ENCODE data around the gene KRTAP9-8. TPM values are rescaled to one million over a fixed set of nuclear protein-coding genes. Genes with fewer than 3 reads are reported as not detected.
A peak's percentile ranks its signal among the peaks of the same experiment; 100 is the strongest.
"Not testable (repeated sequence)": the region's sequence is repeated elsewhere in the genome, so short reads cannot be mapped to it uniquely, and the experiment has no call there.

The KRTAP9-8 gene
- total RNA-seq, 1 donor from 2014 or later, result not detected

DNA sequence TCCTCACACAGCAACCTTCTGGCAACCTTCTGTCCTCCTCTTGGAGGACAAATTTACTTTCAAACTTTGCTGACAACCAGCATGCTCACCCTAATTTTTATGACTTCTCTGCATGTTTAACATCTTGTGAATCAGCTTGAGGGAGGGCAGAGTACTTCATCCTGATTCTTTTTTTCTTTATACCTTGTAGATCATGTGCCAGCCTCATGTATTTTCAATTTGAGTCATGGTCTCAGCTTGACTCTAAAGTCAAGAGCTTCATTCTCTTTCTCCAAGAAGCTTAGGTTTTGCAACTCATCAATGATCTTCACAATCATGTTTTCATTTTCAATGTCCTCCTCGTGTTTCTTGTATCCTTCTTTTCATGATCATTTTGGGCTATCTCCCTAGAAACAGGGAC is 34.1 kb downstream of the KRTAP9-8 start:
- H3K27me3 ChIP-seq (ENCODE audit: control insufficient read depth, insufficient read depth, low read length), result no peaks in the 10 kb centered on the region
- TF ChIP-seq, protein P1, sequence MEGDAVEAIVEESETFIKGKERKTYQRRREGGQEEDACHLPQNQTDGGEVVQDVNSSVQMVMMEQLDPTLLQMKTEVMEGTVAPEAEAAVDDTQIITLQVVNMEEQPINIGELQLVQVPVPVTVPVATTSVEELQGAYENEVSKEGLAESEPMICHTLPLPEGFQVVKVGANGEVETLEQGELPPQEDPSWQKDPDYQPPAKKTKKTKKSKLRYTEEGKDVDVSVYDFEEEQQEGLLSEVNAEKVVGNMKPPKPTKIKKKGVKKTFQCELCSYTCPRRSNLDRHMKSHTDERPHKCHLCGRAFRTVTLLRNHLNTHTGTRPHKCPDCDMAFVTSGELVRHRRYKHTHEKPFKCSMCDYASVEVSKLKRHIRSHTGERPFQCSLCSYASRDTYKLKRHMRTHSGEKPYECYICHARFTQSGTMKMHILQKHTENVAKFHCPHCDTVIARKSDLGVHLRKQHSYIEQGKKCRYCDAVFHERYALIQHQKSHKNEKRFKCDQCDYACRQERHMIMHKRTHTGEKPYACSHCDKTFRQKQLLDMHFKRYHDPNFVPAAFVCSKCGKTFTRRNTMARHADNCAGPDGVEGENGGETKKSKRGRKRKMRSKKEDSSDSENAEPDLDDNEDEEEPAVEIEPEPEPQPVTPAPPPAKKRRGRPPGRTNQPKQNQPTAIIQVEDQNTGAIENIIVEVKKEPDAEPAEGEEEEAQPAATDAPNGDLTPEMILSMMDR (IDR thresholded peaks at IDR 0.05; ENCODE audit: insufficient read depth, low read length, poor library complexity, severe bottlenecking), result no peak
- no peaks in the 10 kb centered on the region for H3K36me3 ChIP-seq (ENCODE audit: control insufficient read depth, insufficient read depth, low read length)
- DNase-seq (ENCODE audit: low read depth), result no peak
- no peak overlapping the region for H3K4me3 ChIP-seq (ENCODE audit: low read depth, low read length)

DNA sequence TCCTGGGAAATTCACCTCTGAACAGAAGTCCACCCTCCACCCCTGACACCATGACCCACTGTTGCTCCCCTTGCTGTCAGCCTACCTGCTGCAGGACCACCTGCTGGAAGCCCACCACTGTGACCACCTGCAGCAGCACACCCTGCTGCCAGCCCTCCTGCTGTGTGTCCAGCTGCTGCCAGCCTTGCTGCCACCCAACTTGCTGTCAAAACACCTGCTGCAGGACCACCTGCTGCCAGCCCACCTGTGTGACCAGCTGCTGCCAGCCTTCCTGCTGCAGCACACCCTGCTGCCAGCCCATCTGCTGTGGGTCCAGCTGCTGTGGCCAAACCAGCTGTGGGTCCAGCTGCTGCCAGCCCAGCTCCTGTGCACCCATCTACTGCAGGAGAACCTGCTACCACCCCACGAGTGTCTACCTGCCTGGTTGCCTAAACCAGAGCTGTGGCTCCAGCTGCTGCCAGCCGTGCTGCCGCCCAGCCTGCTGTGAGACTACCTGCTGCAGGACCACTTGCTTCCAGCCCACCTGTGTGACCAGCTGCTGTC is 37.9 kb downstream of the KRTAP9-8 start, which contains the start of gene KRTAP9-7:
TSS of gene KRTAP9-7 (plus strand) at position 51 of the 543 bp plus-strand sequence. CDS start at position 51, 0 bp downstream.
- H3K27me3 ChIP-seq (ENCODE audit: control insufficient read depth, insufficient read depth, low read length); H3K4me3 ChIP-seq (ENCODE audit: low read depth, low read length); DNase-seq (ENCODE audit: low read depth); H3K36me3 ChIP-seq (ENCODE audit: control insufficient read depth, insufficient read depth, low read length): not testable (repeated sequence)

DNA sequence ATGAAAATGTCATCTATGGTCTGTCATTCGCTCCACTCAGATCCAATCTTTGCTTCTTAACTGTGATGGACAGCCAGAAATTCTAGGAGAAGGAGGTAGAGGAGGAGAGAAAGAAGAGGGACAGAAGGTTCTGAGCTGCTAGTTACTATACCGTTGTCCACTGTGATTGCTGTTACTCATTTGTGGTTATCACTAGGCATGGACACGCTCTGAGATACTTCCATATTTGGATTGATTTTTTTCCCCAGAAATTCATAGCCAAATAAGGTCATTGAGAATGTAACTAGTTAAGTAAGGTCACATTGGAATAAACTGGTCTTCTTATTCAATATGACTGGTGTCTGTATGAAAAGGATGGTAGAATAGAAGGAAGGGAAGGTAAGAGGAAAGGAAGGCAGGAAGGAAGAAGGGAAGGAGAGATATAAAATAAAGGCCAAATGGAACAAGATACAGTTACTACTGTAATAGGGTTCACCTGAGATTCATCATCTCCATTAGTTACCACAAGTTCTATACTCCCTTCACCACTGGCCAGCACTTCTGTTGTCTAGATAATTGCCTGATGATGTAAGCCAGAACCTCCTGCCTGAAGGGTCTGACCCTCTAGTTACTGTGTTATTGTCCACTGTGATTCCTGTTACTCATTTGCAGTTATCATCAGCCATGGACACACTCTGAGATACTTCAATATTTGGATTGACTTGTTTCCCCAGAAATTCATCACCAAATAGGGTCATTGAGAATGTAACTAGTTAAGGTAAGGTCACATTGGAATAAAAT is 40.6 kb downstream of the KRTAP9-8 start:
- DNase-seq (ENCODE audit: low read depth), result peak; percentile 19
- no peaks in the 10 kb centered on the region for H3K36me3 ChIP-seq (ENCODE audit: control insufficient read depth, insufficient read depth, low read length)
- TF ChIP-seq, protein P1 (IDR thresholded peaks at IDR 0.05; ENCODE audit: insufficient read depth, low read length, poor library complexity, severe bottlenecking), result no peak
- H3K4me3 ChIP-seq (ENCODE audit: low read depth, low read length), result no peak overlapping the region
- no peaks in the 10 kb centered on the region for H3K27me3 ChIP-seq (ENCODE audit: control insufficient read depth, insufficient read depth, low read length)

DNA sequence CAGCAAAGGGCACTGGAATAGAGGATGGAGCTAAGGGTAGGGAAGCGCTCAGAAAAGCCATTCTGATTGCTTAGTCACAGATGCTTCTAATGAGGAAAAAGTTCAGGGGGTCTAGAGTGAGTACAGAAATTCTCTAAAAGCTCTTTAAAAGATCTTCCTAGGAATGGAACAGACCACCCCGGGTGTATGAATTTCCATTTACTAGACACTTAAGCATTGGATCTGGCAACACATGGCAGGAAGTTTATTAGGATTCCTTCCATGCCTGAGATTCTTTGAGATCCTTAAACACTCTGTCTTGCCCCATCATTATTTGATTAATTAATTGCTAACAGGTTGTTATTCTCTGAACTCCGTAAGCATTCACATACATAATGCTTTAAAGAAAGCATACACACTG is 46.2 kb downstream of the KRTAP9-8 start:
- Histone ChIP-seq H3K27me3 (ENCODE audit: control insufficient read depth, insufficient read depth, low read length) (no peaks in the 10 kb centered on the region), H3K36me3 (ENCODE audit: control insufficient read depth, insufficient read depth, low read length) (no peaks in the 10 kb centered on the region), H3K4me3 (ENCODE audit: low read depth, low read length) (no peak overlapping the region)
- TF ChIP-seq, protein P1 (IDR thresholded peaks at IDR 0.05; ENCODE audit: insufficient read depth, low read length, poor library complexity, severe bottlenecking), result no peak
- no peak for DNase-seq (ENCODE audit: low read depth)

DNA sequence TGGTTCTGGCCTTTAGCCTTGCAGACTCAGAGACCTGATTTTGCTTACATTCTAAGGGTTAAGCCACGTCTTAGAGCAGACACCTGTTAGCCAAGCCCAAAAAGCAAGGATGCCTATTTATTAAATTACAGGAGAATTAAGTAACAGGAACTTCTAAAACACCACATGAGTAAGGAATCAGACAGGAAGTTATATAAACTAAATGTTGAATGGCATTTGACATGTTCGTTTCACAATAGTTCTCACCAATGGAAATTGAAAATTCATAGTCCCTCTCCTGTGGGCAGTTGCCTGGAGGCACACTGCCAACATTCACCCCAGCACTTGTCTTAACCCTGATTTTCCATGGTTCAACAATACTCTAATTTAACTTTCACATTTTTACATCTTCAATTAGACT is 46.7 kb downstream of the KRTAP9-8 start:
- no peak for DNase-seq (ENCODE audit: low read depth)

DNA sequence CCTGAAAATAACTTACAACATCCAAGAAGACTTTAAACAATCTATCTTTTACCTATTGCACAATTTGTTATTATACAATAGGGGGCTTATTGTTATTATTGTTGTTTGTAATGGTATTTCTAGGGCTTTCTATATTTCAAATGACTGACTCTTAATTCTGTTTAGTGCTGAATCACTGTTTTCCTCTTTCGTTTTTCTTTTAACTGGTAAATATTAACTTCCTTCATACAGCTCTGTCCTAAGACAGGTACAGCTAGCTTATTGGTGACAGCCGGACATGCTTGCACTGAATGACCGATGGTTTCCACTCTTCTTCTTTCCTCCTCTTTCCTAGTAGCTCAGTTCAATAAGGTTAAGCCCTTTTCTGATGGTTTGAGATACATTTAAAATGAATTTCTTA is 49.3 kb downstream of the KRTAP9-8 start:
- Histone ChIP-seq H3K36me3 (ENCODE audit: control insufficient read depth, insufficient read depth, low read length) (no peaks in the 10 kb centered on the region), H3K4me3 (ENCODE audit: low read depth, low read length) (no peak overlapping the region), H3K27me3 (ENCODE audit: control insufficient read depth, insufficient read depth, low read length) (no peaks in the 10 kb centered on the region)
- TF ChIP-seq, protein P1 (IDR thresholded peaks at IDR 0.05; ENCODE audit: insufficient read depth, low read length, poor library complexity, severe bottlenecking), result no peak
- DNase-seq (ENCODE audit: low read depth), result no peak

More for the DNA sequence above, 46.7 kb downstream of the KRTAP9-8 start:
- no peak overlapping the region for H3K4me3 ChIP-seq (ENCODE audit: low read depth, low read length)
- H3K27me3 ChIP-seq (ENCODE audit: control insufficient read depth, insufficient read depth, low read length), result no peaks in the 10 kb centered on the region
- no peaks in the 10 kb centered on the region for H3K36me3 ChIP-seq (ENCODE audit: control insufficient read depth, insufficient read depth, low read length)
- TF ChIP-seq, protein P1 (IDR thresholded peaks at IDR 0.05; ENCODE audit: insufficient read depth, low read length, poor library complexity, severe bottlenecking), result no peak

Other genes starting within 250 kb of the KRTAP9-8 start
- not detected in 2 replicates for gene KRTAP3-3, start 243.8 kb upstream of the KRTAP9-8 start, total RNA-seq
- gene KRTAP3-2, start 238.1 kb upstream of the KRTAP9-8 start, total RNA-seq, result not detected in 2 replicates
- gene KRTAP3-1, start 228.9 kb upstream of the KRTAP9-8 start, total RNA-seq, result not detected in 2 replicates
- not detected in 2 replicates for gene KRTAP1-5, start 210.8 kb upstream of the KRTAP9-8 start, total RNA-seq
- not detected in 2 replicates for gene KRTAP1-4, start 207.8 kb upstream of the KRTAP9-8 start, total RNA-seq
- gene KRTAP1-3, start 203.1 kb upstream of the KRTAP9-8 start, total RNA-seq, result not detected in 2 replicates
- gene KRTAP1-1, start 196.5 kb upstream of the KRTAP9-8 start, total RNA-seq, result not detected in 2 replicates
- not detected in 2 replicates for gene KRTAP2-1, start 190.7 kb upstream of the KRTAP9-8 start, total RNA-seq
- not detected in 2 replicates for gene KRTAP2-2, start 182.8 kb upstream of the KRTAP9-8 start, total RNA-seq
- 4.3 and 5.2 TPM in 2 replicates for gene KRTAP2-3, start 177.9 kb upstream of the KRTAP9-8 start, total RNA-seq
- gene KRTAP2-4, start 172.1 kb upstream of the KRTAP9-8 start, total RNA-seq, result not detected in 2 replicates
- gene KRTAP4-7, start 153.8 kb upstream of the KRTAP9-8 start, total RNA-seq, result not detected in 2 replicates
- gene KRTAP4-8, start 139.9 kb upstream of the KRTAP9-8 start, total RNA-seq, result not detected in 2 replicates
- gene KRTAP4-16, start 135.8 kb upstream of the KRTAP9-8 start, total RNA-seq, result not detected in 2 replicates
- not detected in 2 replicates for gene KRTAP4-9, start 132.6 kb upstream of the KRTAP9-8 start, total RNA-seq
- not detected in 2 replicates for gene KRTAP4-11, start 119.6 kb upstream of the KRTAP9-8 start, total RNA-seq
- gene KRTAP4-12, start 113.8 kb upstream of the KRTAP9-8 start, total RNA-seq, result not detected in 2 replicates
- gene KRTAP4-6, start 97.5 kb upstream of the KRTAP9-8 start, total RNA-seq, result not detected in 2 replicates
- gene KRTAP4-5, start 88.2 kb upstream of the KRTAP9-8 start, total RNA-seq, result not detected in 2 replicates
- gene KRTAP4-4, start 77.3 kb upstream of the KRTAP9-8 start, total RNA-seq, result not detected in 2 replicates
- gene KRTAP4-3, start 69.8 kb upstream of the KRTAP9-8 start, total RNA-seq, result not detected in 2 replicates
- gene KRTAP4-2, start 59.8 kb upstream of the KRTAP9-8 start, total RNA-seq, result not detected in 2 replicates
- not detected in 2 replicates for gene KRTAP4-1, start 53.1 kb upstream of the KRTAP9-8 start, total RNA-seq
- not detected in 2 replicates for gene KRTAP9-1, start 48.1 kb upstream of the KRTAP9-8 start, total RNA-seq
- gene KRTAP9-2, start 11.4 kb upstream of the KRTAP9-8 start, total RNA-seq, result not detected in 2 replicates
- not detected in 2 replicates for gene KRTAP9-3, start 5.5 kb upstream of the KRTAP9-8 start, total RNA-seq
- gene KRTAP9-4, start 11.7 kb downstream of the KRTAP9-8 start, total RNA-seq, result not detected in 2 replicates
- gene KRTAP9-9, start 17.4 kb downstream of the KRTAP9-8 start, total RNA-seq, result not detected in 2 replicates
- gene KRTAP9-6, start 27.4 kb downstream of the KRTAP9-8 start, total RNA-seq, result not detected in 2 replicates
- not detected in 2 replicates for gene KRTAP9-7, start 37.7 kb downstream of the KRTAP9-8 start, total RNA-seq
- gene KRTAP29-1, start 64.9 kb downstream of the KRTAP9-8 start, total RNA-seq, result not detected in 2 replicates
- not detected in 2 replicates for gene KRTAP16-1, start 71.3 kb downstream of the KRTAP9-8 start, total RNA-seq
- not detected in 2 replicates for gene KRTAP17-1, start 77.7 kb downstream of the KRTAP9-8 start, total RNA-seq
- gene KRT33A, start 112.8 kb downstream of the KRTAP9-8 start, total RNA-seq, result not detected in 2 replicates
- 0.17 TPM in 1 of 2 replicates, not detected in the other for gene KRT33B, start 131.8 kb downstream of the KRTAP9-8 start, total RNA-seq
- 2.5 and 5.5 TPM in 2 replicates for gene KRT34, start 144.3 kb downstream of the KRTAP9-8 start, total RNA-seq
- gene KRT31, start 159.6 kb downstream of the KRTAP9-8 start, total RNA-seq, result not detected in 2 replicates
- not detected in 2 replicates for gene KRT37, start 186.6 kb downstream of the KRTAP9-8 start, total RNA-seq
- not detected in 2 replicates for gene KRT38, start 203.0 kb downstream of the KRTAP9-8 start, total RNA-seq
- not detected in 2 replicates for gene KRT32, start 229.4 kb downstream of the KRTAP9-8 start, total RNA-seq
- gene KRT35, start 243.2 kb downstream of the KRTAP9-8 start, total RNA-seq, result not detected in 2 replicates